C4-2B (cell line): ENCODE data around the gene SLC25A25.

Source experiments
- H3K27ac ChIP-seq: fragments of 450-650 bp; 2 replicates; pipeline ENCODE4 v1.5.1; 2017
- CTCF ChIP-seq: fragments of 450-650 bp; conservative IDR thresholded peaks from 2 replicates; pipeline ENCODE4 v1.5.1; 2017; ENCODE audit warnings: mild to moderate bottlenecking
- ZFX ChIP-seq: fragments of 450-650 bp; IDR thresholded peaks from 2 replicates; pipeline ENCODE4 v1.6.1; 2017

SLC25A25 gene

DNA sequence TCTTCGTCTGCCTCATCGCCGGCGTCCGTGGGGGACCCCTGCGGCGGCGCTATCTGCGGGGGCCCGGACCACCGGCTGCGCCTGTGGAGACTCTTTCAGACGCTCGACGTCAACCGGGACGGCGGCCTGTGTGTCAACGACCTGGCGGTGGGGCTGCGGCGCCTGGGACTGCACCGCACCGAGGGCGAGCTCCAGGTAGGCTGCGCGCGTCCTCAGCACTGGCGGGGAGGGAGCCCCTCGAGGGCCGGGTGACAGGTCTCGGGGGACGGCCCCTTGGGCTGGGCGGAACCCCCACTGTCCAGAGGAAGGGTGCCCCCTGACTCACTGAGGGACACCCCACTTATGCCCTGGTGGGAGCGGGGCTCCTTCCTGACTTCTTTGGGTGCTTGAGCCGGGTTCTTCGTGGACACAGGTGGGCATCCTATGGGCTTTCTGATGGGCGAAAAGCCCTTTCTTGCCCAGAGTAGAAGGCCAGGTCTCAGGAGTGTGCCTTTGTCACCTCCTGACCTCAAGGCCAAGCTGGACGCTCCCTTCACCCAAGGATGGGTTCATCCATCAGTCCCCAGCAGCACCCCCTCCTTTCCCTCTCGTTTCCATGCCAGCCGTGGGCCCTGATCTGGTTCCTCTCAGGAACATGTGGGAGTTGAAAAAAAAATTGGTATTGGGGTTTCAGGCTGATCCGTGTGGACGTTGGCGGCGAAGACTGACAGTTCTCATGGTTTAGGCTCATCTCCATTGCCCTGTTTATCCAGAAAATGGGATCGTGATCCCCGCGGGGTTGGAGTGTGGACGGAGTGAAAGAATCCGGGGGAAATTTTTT, 564 bp downstream of the SLC25A25 start:
- H3K27ac ChIP-seq, result peak overlapping the region; percentile 97
- TF ChIP-seq CTCF, result no peak
- no peak for TF ChIP-seq ZFX

DNA sequence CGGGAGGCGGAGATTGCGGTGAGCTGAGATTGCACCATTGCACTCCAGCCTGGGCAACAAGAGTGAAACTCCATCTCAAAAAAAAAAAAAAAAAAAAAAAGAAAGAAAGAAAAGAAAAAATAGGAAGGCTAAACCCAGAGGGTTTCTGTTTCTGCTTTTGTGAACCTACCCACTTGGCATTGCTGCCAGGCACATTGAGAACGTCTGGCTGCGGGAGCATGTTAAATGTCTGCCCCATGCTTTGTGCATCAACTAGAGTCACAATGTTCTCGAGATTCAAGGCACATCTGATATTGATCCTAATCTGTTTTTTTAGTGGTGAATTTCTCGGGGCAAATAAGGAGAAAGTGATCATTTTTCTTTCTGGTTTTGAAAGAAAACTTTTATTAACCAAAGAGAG, 2.8 kb downstream of the SLC25A25 start:
- peak overlapping the region; percentile 97 for H3K27ac ChIP-seq
- TF ChIP-seq ZFX (no peak), CTCF (no peak)

- H3K27ac ChIP-seq, result peak overlapping the region; percentile 97
These were observed 3.4 kb downstream of the SLC25A25 start for GRCh38 chr9:128071475-128071874.

GRCh38 chr9:128072144-128073021, 4.4 kb downstream of the SLC25A25 start:
- no peak for TF ChIP-seq ZFX
- no peak for TF ChIP-seq CTCF
- peak overlapping the region; percentile 97 for H3K27ac ChIP-seq

GRCh38 chr9:128073253-128073886, 5.3 kb downstream of the SLC25A25 start:
- TF ChIP-seq ZFX, result no peak
- TF ChIP-seq CTCF, result no peak
- H3K27ac ChIP-seq, result peak overlapping the region; percentile 97

DNA sequence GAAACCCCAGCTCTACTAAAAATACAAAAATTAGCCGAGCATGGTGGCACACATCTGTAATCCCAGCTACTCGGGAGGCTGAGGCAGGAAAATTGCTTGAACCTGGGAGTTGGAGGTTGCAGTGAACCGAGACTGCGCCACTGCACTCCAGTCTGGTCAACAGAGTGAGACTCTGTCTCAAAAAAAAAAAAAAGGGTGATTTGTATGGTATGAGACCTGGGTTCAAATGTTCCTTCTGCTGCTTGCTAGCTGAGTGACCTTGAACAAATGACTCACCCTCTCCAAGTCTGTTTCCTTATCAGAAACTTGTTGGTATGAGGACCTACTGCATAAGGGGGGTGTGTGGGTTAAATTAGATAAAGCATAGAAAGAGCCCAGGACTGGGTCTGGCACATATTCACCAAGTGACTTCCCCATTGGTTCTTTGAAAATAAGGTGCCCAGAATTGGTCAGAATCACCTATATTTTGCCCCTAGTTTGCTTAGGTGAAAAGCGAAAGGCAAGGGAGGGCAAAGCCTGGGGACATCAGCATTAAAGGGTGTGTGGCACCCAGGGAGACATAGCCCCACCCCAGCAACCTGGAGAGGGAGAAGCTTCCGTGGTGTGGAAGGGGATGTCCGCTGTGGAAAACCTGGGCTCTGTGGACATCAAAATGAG, 9.9 kb downstream of the SLC25A25 start:
- peak overlapping the region; percentile 85 for H3K27ac ChIP-seq

More for the DNA sequence above, 9.9 kb downstream of the SLC25A25 start:
- no peak for TF ChIP-seq CTCF
- TF ChIP-seq ZFX, result no peak
